ENCODE measurements around the gene STAM.

Gene STAM

GRCh38 chr10:17655567-17656146 lies 11.7 kb downstream of the STAM start:
- H3K9me2 ChIP-seq (replicated peaks; ENCODE audit: low read depth, low read length) = no peaks in the 10 kb centered on the region

DNA sequence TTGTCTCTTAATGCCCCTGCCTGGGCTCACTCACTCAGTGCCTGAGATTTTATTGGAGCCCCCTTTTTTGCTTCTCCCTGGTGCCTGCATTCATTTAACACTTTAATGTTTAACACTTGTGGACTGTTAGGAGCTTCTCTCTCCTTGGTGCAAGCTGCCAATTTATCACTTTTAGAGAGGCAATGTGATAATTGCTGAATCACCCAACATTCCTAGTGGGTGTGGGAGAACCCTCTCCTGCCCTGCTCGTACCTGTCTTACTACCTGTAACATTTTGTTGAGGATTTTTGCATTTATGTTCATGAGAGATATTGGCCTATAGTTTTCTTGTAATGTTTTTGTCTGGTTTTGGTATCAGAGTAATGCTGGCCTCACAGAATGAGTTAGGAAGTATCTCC lies 13.2 kb downstream of the STAM start:
- H3K27me3 ChIP-seq (ENCODE audit: insufficient read depth, low read length, poor library complexity, severe bottlenecking) = no peaks in the 10 kb centered on the region
- H3K9me2 ChIP-seq (replicated peaks; ENCODE audit: low read depth, low read length) = no peaks in the 10 kb centered on the region
- no peaks in the 10 kb centered on the region for H4K20me1 ChIP-seq (ENCODE audit: insufficient read depth, low read length, poor library complexity, severe bottlenecking)
- H3K4me3 ChIP-seq (ENCODE audit: low read length, poor library complexity, severe bottlenecking) = peak overlapping the region; percentile 27
- H3F3A ChIP-seq (ENCODE audit: low read depth) = peaks cover 21% of the 10 kb centered on the region; the same call in 1 of the 2 replicates
- TF ChIP-seq EZH2phosphoT487 (IDR thresholded peaks at IDR 0.05; ENCODE audit: borderline replicate concordance) (no peak), CTCF (conservative IDR thresholded peaks at IDR 0.05; ENCODE audit: low read length) (no peak)
- no peak overlapping the region for H2AFZ ChIP-seq (ENCODE audit: low read length)
- H3K79me2 ChIP-seq (ENCODE audit: insufficient read depth, low read length) = peaks cover 99% of the 10 kb centered on the region
- H3K36me3 ChIP-seq (ENCODE audit: insufficient read depth, low read length) = peaks cover 42% of the 10 kb centered on the region
- no peak overlapping the region for H3K9ac ChIP-seq (ENCODE audit: low read depth, low read length, poor library complexity, severe bottlenecking)
- H3K4me1 ChIP-seq (ENCODE audit: insufficient read depth, low read length, poor library complexity, severe bottlenecking) = peaks cover 39% of the 10 kb centered on the region
- peaks cover 13% of the 10 kb centered on the region for H3K9me3 ChIP-seq (ENCODE audit: insufficient read depth, low read depth, low read length)
- H3K4me2 ChIP-seq (ENCODE audit: low read depth, low read length, poor library complexity, severe bottlenecking) = peak overlapping the region; percentile 47

More at GRCh38 chr10:17655567-17656146, 11.7 kb downstream of the STAM start:
- TF ChIP-seq CTCF (conservative IDR thresholded peaks at IDR 0.05; ENCODE audit: low read length) (no peak), EZH2phosphoT487 (IDR thresholded peaks at IDR 0.05; ENCODE audit: borderline replicate concordance) (no peak)
- Histone ChIP-seq H3K27me3 (ENCODE audit: insufficient read depth, low read length, poor library complexity, severe bottlenecking) (no peaks in the 10 kb centered on the region), H2AFZ (ENCODE audit: low read length) (no peak overlapping the region), H3K36me3 (ENCODE audit: insufficient read depth, low read length) (peaks cover 27% of the 10 kb centered on the region), H3K9me3 (ENCODE audit: insufficient read depth, low read depth, low read length) (peaks cover 13% of the 10 kb centered on the region), H3K4me3 (ENCODE audit: low read length, poor library complexity, severe bottlenecking) (peak overlapping the region; percentile 11), H3K9ac (ENCODE audit: low read depth, low read length, poor library complexity, severe bottlenecking) (no peak overlapping the region), H3F3A (ENCODE audit: low read depth) (peaks cover 11% of the 10 kb centered on the region; the same call in 1 of the 2 replicates), H3K4me1 (ENCODE audit: insufficient read depth, low read length, poor library complexity, severe bottlenecking) (peaks cover 37% of the 10 kb centered on the region), H3K79me2 (ENCODE audit: insufficient read depth, low read length) (peaks cover 99% of the 10 kb centered on the region), H4K20me1 (ENCODE audit: insufficient read depth, low read length, poor library complexity, severe bottlenecking) (peaks cover 4% of the 10 kb centered on the region), H3K4me2 (ENCODE audit: low read depth, low read length, poor library complexity, severe bottlenecking) (peak overlapping the region; percentile 47)

DNA sequence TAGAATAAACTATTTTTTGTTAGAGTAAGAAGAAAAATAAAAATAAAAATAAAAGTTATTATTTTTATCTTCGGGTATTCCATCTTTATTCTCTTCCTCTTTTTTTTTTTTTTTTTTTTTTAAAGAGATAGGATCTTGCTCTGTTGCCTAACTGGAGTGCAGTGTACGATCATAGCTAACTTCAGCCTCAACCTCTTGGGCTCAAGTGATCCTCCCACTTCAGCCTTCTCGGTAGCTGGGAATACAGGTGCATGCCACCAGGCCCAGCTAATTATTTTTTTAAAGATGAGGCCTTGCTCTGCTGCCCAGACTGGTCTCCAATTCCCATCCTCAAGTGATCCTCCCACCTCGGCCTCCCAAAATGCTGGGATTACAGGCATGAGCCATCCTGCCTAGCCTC lies 15.4 kb downstream of the STAM start:
- Histone ChIP-seq H3K4me1 (ENCODE audit: insufficient read depth, low read length, poor library complexity, severe bottlenecking) (peaks cover 51% of the 10 kb centered on the region), H3K9me3 (ENCODE audit: insufficient read depth, low read depth, low read length) (no peaks in the 10 kb centered on the region), H3K79me2 (ENCODE audit: insufficient read depth, low read length) (peaks cover 89% of the 10 kb centered on the region), H3K9ac (ENCODE audit: low read depth, low read length, poor library complexity, severe bottlenecking) (peak overlapping the region; percentile 10), H3K4me2 (ENCODE audit: low read depth, low read length, poor library complexity, severe bottlenecking) (no peak overlapping the region), H2AFZ (ENCODE audit: low read length) (no peak overlapping the region), H3K9me2 (replicated peaks; ENCODE audit: low read depth, low read length) (no peaks in the 10 kb centered on the region), H3K4me3 (ENCODE audit: low read length, poor library complexity, severe bottlenecking) (no peak overlapping the region), H3K27me3 (ENCODE audit: insufficient read depth, low read length, poor library complexity, severe bottlenecking) (no peaks in the 10 kb centered on the region), H4K20me1 (ENCODE audit: insufficient read depth, low read length, poor library complexity, severe bottlenecking) (no peaks in the 10 kb centered on the region), H3F3A (ENCODE audit: low read depth) (peaks cover 29% of the 10 kb centered on the region; the same call in 1 of the 2 replicates), H3K36me3 (ENCODE audit: insufficient read depth, low read length) (peaks cover 29% of the 10 kb centered on the region)
- TF ChIP-seq CTCF (conservative IDR thresholded peaks at IDR 0.05; ENCODE audit: low read length) (no peak), EZH2phosphoT487 (IDR thresholded peaks at IDR 0.05; ENCODE audit: borderline replicate concordance) (no peak)

Measured in Loucy (cell line).